GM18519 (cell line): ENCODE results near the gene TXN2.
"Not testable (repeated sequence)": the region's sequence is repeated elsewhere in the genome, so short reads cannot be mapped to it uniquely, and the experiment has no call there.

ENCODE experiments used
- ATAC-seq: cut with Tn5 transposase; IDR thresholded peaks from one replicate; pipeline ENCODE4 v1.9.1; 2021; ENCODE audit warnings: mild to moderate bottlenecking, moderate library complexity; ENCODE audit not compliant: unreplicated experiment, low FRiP score

The TXN2 gene

DNA sequence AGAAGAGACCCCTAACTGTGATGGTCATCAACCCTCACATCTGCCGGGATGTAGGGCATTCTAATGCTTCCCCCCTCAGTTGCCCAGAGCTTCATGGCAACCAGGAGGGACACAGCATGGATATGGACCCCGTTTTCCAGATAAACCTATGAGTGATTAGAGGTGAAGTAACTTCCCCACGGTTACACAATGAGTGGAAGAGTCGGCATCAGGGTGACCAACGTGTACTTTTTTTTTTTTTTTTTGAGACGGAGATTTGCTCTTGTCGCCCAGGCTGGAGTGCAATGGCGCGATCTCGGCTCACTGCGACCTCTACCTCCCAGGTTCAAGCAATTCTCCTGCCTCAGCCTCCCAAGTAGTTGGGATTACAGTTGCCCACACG lies 25.0 kb downstream of the TXN2 start:
- ATAC-seq = no peak

DNA sequence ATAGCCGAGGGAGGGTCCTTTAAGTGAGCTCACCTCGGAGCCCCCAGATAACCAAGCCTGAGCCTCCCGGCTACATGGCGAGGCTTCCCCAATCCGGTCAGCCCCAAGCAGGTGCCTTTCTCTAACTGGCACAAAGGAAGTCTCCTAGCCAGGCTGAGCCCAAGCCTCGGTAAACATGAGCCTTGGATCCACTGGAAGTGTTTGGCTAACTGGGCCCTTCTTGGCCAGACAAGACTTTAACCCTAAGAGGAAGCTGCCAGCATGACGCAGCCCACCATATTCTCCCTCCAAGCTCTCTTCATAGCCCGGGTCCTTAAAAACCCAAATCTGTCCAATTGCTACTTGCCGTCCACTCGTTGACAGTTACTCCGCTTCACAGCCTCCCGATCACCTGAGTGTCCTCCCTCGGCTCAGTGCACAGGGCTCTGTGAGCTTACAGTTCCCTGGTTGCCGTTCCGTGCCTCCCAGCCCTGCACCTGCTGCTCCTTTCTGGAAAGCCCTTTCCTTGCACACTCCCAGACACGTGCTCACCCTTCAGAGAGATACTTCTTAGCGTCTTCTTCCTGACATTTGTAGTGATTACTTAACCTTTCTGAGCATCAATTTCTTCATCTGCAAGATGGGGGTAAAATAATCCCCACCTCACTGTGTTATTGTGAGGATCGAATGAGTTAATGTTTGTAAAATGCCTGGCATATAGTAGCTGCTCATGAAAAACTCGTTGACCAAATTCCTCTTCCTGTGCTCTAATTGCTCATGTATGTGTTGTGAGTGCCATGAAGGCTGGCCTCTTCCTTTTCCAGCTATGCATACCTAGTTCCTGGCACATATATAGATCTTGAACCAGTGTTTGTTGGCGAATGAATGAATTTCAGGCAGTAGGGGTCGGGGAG lies 25.6 kb downstream of the TXN2 start:
- ATAC-seq = no peak

DNA sequence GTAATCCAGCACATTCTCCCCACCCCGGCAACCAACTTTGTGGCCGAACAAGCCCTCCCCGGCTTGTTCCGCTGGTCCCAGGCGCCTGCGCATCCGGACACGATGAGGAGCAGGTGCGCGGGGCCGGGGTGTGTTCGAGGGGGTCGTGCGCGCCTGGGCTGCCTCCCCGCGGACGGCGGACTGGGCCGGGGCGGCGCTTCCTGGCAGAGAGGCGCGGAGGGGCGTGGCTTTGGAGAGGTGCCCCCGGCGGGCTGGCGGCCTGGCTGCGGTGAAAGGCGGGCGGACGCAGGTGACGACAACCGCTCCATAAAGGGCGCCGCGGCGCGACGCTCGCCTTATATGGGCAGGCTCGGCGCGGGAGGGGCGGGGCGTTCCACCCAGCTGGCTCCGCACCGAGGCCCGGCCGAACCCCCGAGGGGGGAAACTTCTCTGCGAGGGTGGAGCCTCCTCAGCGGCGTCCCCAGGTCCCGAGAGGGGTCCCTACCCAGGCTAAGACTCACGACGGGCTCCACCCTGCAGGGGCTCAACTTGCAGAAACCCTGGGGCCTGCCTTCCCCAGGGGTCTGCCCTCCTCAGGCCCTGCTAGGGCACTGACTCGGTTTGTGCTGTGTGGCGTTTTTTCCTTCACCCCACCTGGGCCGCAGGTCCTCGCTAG lies 26.4 kb downstream of the TXN2 start:
- peak; percentile 52 for ATAC-seq

DNA sequence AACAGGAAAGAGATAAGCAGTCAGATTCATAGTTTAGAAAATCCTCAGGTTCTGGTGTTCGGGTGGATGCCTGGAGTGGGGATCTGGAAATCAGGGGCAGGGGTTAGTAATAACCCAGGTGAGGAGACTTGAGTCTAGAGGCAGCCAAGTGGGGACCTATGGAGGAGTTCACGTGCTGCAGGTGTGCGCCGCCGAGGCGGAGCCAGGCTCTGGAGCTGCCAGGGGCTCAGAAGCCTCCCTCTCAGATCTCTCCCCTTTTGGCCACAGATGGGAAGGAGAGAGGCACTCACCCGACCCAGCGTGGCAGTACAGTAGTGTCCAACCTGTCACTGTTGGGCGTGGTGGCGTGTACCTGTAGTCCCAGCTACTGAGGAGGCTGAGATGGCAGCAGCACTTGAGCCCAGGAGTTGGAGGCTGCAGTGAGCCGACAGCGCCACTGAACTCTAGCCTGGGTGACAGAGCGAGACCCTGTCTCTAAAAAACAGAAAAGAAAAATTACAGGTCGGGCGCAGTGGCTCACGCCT lies 27.5 kb downstream of the TXN2 start:
- ATAC-seq = no peak

DNA sequence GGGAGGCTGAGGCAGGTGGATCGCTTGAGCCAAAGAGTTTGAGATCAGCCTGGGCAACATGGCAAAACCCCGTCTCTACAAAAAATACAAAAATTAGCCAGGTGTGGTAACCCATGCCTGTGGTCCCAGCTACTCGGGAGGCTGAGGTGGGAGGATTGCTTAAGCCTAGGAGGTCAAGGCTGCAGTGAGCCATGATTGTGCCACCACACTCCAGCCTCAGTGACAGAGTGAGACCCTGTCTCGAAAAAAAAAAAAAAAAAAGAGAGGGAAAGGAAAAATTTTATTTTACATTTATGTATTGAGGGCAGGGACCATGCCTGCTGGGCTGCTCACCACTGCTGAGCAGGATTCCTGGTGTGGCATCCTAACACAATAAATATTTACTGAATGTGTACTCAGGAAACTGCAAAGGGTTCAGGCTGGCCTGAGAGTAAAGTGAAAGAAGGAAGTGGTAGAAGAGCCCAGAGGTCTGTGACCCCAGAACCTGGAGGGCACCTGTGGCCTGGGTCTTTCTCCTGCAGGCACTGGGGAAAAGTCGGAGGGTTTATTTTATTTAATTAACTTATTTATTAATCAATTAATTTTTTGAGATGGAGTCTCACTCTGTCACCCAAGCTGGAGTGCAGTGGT lies 28.3 kb downstream of the TXN2 start:
- not testable (repeated sequence) for ATAC-seq

DNA sequence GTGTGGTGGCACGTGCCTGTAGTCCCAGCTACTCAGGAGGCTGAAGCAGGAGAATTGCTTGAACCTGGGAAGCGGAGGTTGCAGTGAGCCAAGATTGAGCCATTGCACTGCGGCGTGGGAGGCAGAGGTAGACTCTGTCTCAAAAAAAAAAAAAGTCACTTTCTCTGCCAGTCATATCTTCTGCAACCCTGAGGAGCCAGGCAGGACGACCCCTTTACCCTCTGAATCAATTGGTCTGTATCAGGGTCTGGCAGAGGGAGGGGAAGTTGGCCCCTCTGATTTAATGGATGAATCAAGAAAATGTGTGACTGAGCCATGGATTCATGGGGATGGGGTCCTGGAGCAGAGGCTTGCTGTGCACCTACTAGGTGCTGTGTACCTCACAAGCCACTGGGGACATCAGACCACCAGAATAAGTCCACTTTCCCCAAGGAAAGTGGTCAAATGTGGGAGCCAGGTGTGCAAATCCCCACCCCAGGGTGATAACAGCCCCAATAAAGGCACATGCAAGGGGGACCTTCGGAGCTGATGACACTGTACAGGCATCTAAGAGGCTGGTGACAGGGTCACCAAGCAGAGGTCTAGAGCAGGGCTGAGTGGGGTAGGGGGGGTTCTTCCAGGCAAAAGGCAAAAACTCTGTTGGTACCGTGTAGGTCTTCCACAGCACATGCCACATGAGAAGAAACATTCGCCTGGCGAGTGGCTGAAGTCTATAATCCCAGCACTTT lies 29.0 kb downstream of the TXN2 start:
- ATAC-seq = no peak

DNA sequence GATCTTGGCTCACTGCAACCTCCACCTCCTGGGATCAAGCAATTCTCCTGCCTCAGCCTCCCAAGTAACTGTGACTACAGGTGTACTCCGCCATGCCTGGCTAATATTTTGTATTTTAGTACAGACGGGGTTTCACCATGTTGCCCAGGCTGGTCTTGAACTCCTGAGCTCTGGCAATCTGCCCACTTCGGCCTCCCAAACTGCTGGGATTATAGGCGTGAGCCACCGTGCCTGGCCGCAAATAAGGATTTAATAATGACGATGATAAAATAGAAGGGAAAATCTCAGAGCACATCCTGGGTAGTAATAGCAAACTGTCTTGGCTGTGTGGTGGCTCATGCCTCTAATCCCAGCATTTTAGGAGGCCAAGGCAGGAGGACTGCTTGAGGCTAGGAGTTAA lies 30.5 kb downstream of the TXN2 start:
- not testable (repeated sequence) for ATAC-seq

DNA sequence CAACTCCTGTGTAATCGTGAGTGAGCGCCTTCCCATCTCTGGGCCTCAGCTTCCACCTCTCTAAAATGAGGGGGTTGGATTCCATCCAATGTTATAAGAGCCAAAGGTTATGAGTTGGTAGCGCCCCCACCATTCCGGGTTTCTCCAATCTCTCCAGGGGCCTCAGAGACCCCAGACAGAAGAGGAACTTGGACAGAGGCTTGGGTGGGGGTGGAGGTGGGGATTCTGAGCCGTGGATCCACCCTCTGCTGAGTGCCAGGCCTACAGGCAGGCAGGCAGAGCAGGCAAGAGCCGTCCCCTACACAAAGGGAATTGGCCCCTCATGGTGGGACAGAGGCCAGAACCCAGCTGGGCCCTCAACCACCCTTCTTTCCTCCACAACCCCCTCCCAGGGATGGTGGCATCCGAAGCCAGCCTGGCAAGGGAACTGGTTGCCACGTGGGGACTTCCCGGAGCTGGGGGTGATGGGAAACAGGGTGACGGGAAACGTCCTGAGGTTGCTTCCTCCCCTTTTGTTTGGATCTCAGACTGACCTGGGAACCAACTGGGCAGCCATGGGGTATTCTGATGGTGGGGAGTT lies 31.8 kb downstream of the TXN2 start:
- no peak for ATAC-seq

DNA sequence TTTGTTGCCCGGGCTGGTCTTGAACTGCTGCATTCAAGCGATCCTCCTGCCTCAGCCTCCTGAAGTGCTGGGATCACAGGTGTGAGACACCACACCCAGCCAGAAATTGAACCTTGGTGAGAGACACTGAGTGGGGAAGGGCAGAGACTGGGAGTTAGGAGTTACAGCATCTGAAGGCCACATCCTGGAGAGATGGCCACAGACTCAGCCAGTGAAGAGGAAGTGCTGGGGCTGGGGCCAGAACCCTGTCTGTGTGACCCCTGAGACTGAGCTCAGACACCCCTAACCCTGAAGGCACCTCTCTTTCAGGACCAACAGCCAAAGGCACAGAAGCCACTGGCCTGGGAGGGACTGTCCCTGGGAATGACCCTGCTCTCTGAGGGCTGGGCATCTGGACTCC lies 33.8 kb downstream of the TXN2 start:
- ATAC-seq = no peak

DNA sequence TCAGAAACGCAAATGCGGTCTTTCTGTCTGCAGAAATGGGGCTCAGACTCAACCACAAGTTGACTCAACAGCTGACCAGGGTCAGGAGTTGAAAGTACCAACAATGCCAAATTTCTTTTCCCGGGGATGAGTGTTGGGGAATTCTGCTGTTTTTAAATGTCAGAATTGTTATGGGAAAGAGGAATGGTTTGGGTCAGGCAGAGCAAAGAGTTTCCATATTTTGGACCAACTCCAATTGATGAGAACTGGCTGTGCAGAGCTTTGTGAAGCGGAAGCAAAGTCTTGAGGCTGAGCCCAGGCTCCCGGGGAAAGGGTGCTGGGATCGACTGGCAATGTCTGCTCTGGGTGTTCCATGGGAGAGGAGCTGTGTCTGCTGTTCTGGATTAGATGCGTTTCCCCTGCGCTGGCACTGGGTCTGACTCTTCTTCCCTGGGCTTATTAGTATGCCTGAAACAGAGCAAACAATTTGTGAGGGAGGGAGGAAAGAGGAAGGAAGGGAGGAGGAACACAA lies 36.2 kb downstream of the TXN2 start:
- no peak for ATAC-seq

DNA sequence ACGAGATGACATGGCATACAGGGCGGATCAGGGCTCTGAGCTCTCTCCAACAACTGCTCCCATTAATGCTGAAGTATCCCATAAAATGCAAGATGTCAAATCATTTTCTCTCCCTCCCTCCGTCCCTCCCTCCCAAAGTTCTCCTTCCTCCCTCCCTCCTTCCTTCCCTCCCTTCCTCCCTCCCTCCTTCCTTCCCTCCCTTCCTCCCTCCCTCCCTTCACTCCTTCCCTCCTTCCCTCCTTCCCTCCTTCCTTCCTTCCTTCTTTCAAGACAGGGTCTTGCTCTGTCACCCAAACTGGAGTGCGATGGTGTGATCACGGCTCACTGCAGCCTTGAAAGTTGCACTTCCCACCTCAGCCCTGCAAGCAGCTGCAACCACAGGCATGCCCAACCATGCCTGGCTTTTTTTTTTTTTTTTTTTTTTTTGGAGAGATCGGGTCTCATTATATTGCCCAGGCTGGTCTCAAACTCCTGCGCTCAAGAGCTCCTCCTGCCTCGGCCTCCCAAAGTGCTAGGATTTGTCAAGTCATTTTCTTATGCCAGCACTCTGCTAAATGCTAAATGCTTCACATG lies 38.2 kb downstream of the TXN2 start:
- no peak for ATAC-seq

DNA sequence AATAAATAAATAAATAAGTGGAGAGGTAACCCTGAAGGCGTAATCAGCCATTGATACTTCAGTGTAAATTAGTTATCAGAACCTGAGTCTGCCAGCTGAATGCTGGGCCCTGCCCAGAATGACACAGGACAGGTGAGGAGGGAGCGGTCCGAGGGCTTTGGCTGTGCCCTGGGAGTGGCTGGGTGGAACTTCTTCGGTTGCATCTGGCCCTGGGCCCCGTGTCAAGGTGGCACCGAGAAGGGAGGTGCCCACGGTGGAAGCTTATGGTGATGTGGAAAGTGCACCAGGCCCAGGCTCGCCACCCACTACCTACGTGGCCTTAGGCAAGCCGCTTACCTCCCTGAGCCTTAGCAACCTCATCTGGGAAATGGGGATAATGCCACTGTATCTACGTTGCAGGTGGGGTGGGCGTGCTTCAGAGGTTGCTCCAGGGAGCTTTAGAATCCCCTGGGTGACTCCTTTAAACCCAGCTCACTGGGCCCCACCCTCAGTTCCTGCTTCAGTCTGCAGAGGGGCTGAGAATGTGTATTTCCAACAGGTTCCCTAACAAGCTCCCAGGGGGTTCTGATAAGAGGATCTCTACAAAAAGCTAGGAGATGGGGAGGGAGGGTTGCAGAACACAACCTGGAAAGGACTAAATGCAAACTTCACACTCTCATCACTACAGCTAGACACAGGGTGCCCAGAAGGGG lies 38.8 kb downstream of the TXN2 start:
- ATAC-seq = no peak

DNA sequence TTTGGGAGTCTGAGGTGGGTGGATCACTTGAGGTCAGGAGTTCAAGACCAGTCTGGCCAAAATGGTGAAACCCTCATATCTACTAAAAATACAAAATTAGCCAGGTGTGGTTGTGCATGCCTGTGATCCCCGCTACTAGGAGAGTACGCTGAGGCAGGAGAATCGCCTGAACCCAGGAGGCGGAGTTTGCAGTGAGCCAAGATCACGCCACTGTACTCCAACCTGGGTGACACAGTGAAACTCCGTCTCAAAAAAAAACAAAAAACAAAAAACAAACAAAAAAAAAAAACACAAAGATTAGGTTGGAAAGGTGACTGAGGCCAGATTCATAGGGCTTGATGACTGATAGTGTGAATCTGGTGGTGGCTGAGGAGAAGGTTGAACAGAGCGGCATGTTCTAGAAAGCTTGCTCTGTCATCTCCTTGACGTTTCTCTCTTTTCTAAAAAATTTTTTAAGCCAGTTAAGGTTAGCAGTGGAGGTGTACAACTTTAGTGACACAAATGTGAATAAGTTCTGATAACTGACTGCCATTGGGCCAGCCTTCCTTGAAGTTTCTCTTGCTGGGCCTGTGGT lies 40.9 kb downstream of the TXN2 start:
- ATAC-seq = no peak

DNA sequence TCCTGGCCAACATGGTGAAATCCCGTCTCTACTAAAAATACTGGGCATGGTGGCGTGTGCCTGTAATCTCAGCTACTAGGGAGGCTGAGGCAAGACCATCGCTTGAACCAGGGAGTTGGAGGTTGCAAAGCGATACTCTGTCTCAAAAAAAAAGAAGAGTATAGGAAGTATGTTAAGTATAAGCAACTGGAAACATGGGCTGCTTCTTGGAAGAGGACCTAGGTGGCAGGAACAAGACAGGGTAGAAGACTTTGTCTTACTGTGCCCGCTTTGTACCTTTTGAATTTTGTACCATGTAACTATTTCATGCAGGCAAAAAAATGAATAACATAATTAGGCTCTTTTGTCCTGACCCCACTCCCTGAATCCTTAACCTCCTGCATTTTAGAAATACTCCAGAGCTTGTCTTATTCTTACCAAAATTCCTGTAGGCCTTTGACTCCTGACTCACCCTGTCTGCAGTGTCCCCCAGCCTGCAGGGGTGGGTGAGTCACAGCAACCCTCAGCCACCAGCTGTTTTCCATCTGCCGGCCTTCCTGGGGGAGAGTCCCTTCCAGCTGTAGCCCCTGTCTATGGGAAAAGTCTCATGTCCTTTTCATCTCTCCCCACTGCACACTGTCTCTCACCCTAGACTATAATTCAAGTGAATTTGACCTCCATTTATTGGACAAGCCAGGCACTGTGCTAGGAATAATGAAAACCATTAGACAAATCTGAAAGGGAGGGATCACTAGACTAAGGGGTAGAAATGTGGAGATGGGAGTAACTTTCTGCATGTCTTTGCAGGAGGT lies 41.8 kb downstream of the TXN2 start:
- no peak for ATAC-seq

DNA sequence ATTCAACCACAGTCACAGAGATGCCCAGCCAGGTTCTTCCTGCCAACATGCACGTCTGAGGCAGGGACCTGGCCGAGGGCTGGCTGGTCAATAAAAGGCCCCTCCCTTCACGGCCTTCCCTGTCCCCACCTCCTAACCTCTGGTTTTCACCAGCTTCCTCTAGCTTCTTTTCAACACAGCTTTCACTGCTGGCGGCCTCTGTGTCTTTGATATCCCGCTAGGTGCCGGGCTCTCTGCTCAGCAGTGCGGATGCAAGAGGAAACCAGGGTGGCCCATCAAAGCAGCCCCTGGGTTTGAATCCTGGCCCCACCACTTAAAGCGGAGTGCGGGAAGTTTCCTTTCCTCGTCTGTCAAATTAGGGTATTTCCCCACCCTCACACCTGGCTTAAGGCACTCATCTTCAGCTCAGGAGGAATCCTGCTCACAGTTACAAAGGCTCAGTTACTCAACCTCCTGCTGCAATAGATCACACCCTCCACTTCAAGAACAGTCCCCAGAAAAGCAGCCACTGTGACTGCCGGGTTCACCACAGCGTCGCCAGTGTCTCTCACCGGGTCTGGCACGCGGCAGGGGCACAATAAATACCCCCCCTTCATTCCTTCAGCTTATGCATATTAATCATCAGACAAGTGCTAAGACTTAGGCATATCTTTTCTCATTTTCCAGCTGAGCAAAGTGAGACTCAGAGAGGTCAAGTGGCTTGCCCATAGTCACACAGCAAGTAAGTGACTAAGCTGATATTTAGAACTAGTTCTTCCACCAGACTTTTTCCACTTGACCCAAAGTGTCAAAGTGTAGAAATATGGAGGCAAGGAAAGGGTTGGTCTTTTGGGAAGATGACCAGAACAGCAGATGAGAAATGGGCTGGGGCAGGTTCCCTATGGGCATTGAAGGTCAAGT lies 45.7 kb downstream of the TXN2 start:
- no peak for ATAC-seq

DNA sequence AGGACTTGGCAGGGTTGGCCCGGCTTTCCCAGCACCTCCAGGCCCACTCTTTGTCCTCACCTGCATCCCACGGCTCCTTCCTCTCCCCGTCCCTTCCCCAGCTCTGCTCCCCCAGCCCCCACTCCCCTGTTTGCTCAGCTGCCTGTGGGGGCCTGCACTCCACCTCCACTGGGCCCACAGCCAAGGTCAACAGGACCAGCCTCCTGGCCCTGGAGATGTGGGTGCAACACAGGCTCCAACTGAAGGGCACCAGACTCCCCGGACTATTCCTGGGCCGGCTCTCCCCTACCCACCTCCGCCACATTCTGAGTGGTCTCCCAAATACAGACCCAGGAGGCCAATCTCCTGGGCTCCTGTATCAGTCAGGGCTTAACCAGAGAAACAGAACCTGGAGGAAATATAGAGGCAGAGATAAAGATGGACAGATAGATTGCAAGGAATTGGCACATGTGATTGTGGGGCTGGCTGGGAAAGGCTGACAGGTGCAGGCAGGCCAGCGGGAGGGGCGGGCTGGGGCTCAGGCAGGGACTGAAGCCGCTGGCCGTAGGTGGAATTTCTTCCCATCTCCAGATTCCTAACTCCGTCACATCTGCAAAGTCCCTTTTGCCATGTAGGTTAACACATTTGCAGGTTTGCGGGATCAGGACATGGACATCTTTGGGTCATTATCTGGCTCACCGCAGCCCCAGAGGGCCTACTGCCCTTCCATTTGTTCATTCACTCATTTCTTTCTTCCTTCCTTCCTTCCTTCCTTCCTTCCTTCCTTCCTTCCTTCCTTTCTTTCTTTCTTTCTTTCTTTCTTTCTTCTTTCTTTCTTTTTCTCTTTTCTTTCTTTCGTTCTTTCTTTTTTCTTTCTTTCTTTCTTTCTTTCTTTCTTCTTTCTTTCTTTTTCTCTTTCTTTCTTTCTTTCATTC lies 47.9 kb downstream of the TXN2 start:
- ATAC-seq = no peak
